PFSK-1 (cell line): ENCODE results near the gene KCMF1.

ENCODE experiments used
- FOXP2 ChIP-seq: optimal IDR thresholded peaks from 2 replicates; pipeline ENCODE3; 2011; ENCODE audit warnings: borderline replicate concordance, control low read depth, inconsistent platforms; ENCODE audit not compliant: insufficient read depth; ENCODE audit errors: extremely low read length, extremely low read depth
- TAF1 ChIP-seq: IDR thresholded peaks from 2 replicates; pipeline ENCODE4 v1.6.1; 2012; ENCODE audit warnings: low read length, control low read depth, borderline replicate concordance; ENCODE audit not compliant: insufficient read depth

- no peak for TF ChIP-seq FOXP2
- no peak for TF ChIP-seq TAF1
These were observed 40.1 kb downstream of the KCMF1 start for GRCh38 chr2:85011098-85011497.
